Activated CD4-positive, CD25-positive, alpha-beta regulatory T cell (primary cell): Measurements from ENCODE around the gene ANKRD23.
"Not testable (repeated sequence)": the region's sequence is repeated elsewhere in the genome, so short reads cannot be mapped to it uniquely, and the experiment has no call there.

Experiments used
- DNase-seq, 4 experiments: peaks; one replicate each; lab custom pipeline; 2025; lab: John Stamatoyannopoulos, UW

Gene ANKRD23

GRCh38 chr2:96863575-96864342 is 19.9 kb upstream of the ANKRD23 start:
- no peak for DNase-seq

GRCh38 chr2:96863056-96863455 is 19.2 kb upstream of the ANKRD23 start:
- DNase-seq: not testable (repeated sequence)

- no peak for DNase-seq
Observed at GRCh38 chr2:96861074-96861473, 17.3 kb upstream of the ANKRD23 start.

GRCh38 chr2:96860065-96861029 is 16.5 kb upstream of the ANKRD23 start:
- no peak for DNase-seq

- DNase-seq: no peak
Observed at GRCh38 chr2:96859681-96860064, 15.9 kb upstream of the ANKRD23 start.

- DNase-seq: no peak
Observed at GRCh38 chr2:96859099-96859649, 15.4 kb upstream of the ANKRD23 start.

GRCh38 chr2:96857667-96858372 is 14.0 kb upstream of the ANKRD23 start, which contains the start of gene ANKRD39:
ANKRD39 (minus strand) TSS chr2:96858016; CDS start chr2:96857987, 29 bp downstream.
- peak; percentile 94 to 97 (median 94) for DNase-seq

GRCh38 chr2:96856776-96857666 is 13.2 kb upstream of the ANKRD23 start:
- DNase-seq: no peak

- DNase-seq: no peak
Observed at GRCh38 chr2:96853321-96853720, 9.5 kb upstream of the ANKRD23 start.

GRCh38 chr2:96852667-96853066 is 8.8 kb upstream of the ANKRD23 start:
- DNase-seq: no peak

GRCh38 chr2:96848264-96848663 is 4.4 kb upstream of the ANKRD23 start:
- no peak for DNase-seq

- no peak for DNase-seq
Observed at GRCh38 chr2:96847586-96847985, 3.8 kb upstream of the ANKRD23 start.

GRCh38 chr2:96846825-96847224 is 3.0 kb upstream of the ANKRD23 start:
- DNase-seq: no peak

- DNase-seq: no peak
Observed at GRCh38 chr2:96844405-96844808, 586 bp upstream of the ANKRD23 start.

- no peak for DNase-seq
Observed at GRCh38 chr2:96842600-96842999, 1.2 kb downstream of the ANKRD23 start.

- DNase-seq: no peak
Observed at GRCh38 chr2:96841701-96842495, 1.9 kb downstream of the ANKRD23 start.

- DNase-seq: no peak
Observed at GRCh38 chr2:96839875-96840850, 3.7 kb downstream of the ANKRD23 start.

- peak; percentile 37 to 77 (median 58) for DNase-seq
Observed at GRCh38 chr2:96839293-96839874, 4.4 kb downstream of the ANKRD23 start.
